Measurements from ENCODE around the gene DLK1. TPM values are rescaled to one million over a fixed set of nuclear protein-coding genes. Genes with fewer than 3 reads are reported as not detected.

The DLK1 gene
- total RNA-seq, 1 experiment from 2014 or later: 0.69 TPM

GRCh38 chr14:100715332-100715731 is 11.4 kb upstream of the DLK1 start:
- TF ChIP-seq POLR2AphosphoS5 (IDR thresholded peaks at IDR 0.05; ENCODE audit: low read depth, low read length): no peak
- no peak for TF ChIP-seq REST (IDR thresholded peaks at IDR 0.05; ENCODE audit: insufficient read depth in 1 of 2, low read depth in 2 of 2, low read length in 1 of 2)
- no peak for TF ChIP-seq CTCF (IDR thresholded peaks at IDR 0.05)
- no peak for TF ChIP-seq TCF7L2 (IDR thresholded peaks at IDR 0.05; ENCODE audit: low read depth, low read length)
- no peak for TF ChIP-seq SIN3A (IDR thresholded peaks at IDR 0.05; ENCODE audit: borderline replicate concordance, insufficient read depth, low read depth, low read length)
- H3K9me3 ChIP-seq (ENCODE audit: control insufficient read depth, insufficient read depth, low read depth, low read length): no peaks in the 10 kb centered on the region
- H3K4me1 ChIP-seq (ENCODE audit: control insufficient read depth, insufficient read depth, low read length): peaks cover 8% of the 10 kb centered on the region
- no TSS peak for BruUV-seq (replicated peaks)
- H3K4me3 ChIP-seq (ENCODE audit: low read depth in 2 of 2, low read length in 2 of 2): no peak overlapping the region
- no peaks in the 10 kb centered on the region for H3K27me3 ChIP-seq (ENCODE audit: control insufficient read depth, insufficient read depth, low read length)
- intact Hi-C loops (cut with micrococcal nuclease; ENCODE audit: unreplicated experiment): no loop called here
- in situ Hi-C loops (cut with HindIII; ENCODE audit: low pct_unique_long_range_greater_than_20kb, low sequenced_read_pairs): no loop called here
- no peaks in the 10 kb centered on the region for H3K36me3 ChIP-seq (ENCODE audit: control insufficient read depth, insufficient read depth, low read length)
- CTCF ChIA-PET: no interaction called here
- ATAC-seq (no peak), DNase-seq (ENCODE audit: low read depth, low spot score) (no peak)
- POLR2A ChIA-PET: no interaction called here
- H3K27ac ChIP-seq (ENCODE audit: low read length): no peak overlapping the region

DNA sequence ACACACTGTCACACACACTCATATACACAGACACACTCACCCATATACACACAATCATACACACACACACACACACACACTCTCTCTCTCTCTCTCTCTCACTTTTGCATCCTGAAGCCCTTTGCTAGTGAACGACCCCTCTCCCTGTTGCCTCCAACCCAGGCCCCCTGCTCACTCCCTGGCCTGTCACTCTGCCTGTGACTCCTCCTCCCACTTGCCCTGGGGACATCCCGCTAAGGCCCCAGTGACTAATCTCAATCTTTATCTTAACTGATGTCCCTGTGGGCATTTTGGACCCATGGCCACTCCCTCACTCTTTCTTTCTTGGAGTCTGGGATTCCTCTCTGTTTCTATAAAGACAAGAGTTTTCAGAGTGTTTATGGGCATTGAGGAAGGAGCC is 10.9 kb upstream of the DLK1 start:
- Histone ChIP-seq H3K9me3 (ENCODE audit: control insufficient read depth, insufficient read depth, low read depth, low read length) (no peaks in the 10 kb centered on the region), H3K4me1 (ENCODE audit: control insufficient read depth, insufficient read depth, low read length) (peaks cover 8% of the 10 kb centered on the region), H3K27me3 (ENCODE audit: control insufficient read depth, insufficient read depth, low read length) (no peaks in the 10 kb centered on the region), H3K4me3 (ENCODE audit: low read depth in 2 of 2, low read length in 2 of 2) (no peak overlapping the region), H3K27ac (ENCODE audit: low read length) (no peak overlapping the region), H3K36me3 (ENCODE audit: control insufficient read depth, insufficient read depth, low read length) (no peaks in the 10 kb centered on the region)
- POLR2A ChIA-PET: no interaction called here
- in situ Hi-C loops (cut with HindIII; ENCODE audit: low pct_unique_long_range_greater_than_20kb, low sequenced_read_pairs) (no loop called here), intact Hi-C loops (cut with micrococcal nuclease; ENCODE audit: unreplicated experiment) (no loop called here)
- no TSS peak for BruUV-seq (replicated peaks)
- TF ChIP-seq TCF7L2 (IDR thresholded peaks at IDR 0.05; ENCODE audit: low read depth, low read length): no peak
- TF ChIP-seq REST (IDR thresholded peaks at IDR 0.05; ENCODE audit: insufficient read depth in 1 of 2, low read depth in 2 of 2, low read length in 1 of 2): no peak
- TF ChIP-seq CTCF (IDR thresholded peaks at IDR 0.05): no peak
- no peak for TF ChIP-seq SIN3A (IDR thresholded peaks at IDR 0.05; ENCODE audit: borderline replicate concordance, insufficient read depth, low read depth, low read length)
- TF ChIP-seq POLR2AphosphoS5 (IDR thresholded peaks at IDR 0.05; ENCODE audit: low read depth, low read length): no peak
- ATAC-seq (peak; percentile 32; the same call in 1 of the 2 replicates), DNase-seq (ENCODE audit: low read depth, low spot score) (no peak)
- CTCF ChIA-PET: no interaction called here

All from Panc1 (cell line).